Left forelimb (tissue), 1 donor: Measurements from ENCODE around the gene RDM1.
"Not testable (repeated sequence)": the region's sequence is repeated elsewhere in the genome, so short reads cannot be mapped to it uniquely, and the experiment has no call there.

Experiments used
- DNase-seq: peaks from one replicate; pipeline ENCODE4 v3.0.0-alpha.2; 2018; ENCODE audit warnings: low spot score

Gene RDM1

GRCh38 chr17:35930211-35931065, at the start of gene RDM1:
Gene RDM1, minus strand, starts transcription at chr17:35930773. Its CDS starts 46 bp downstream, at chr17:35930727.
- DNase-seq = peak; percentile 82

GRCh38 chr17:35978346-35978745, 47.8 kb upstream of the RDM1 start:
- DNase-seq = no peak

- no peak for DNase-seq
Measured at GRCh38 chr17:35977509-35977908, 46.9 kb upstream of the RDM1 start.

- DNase-seq = no peak
Measured at GRCh38 chr17:35973333-35974260, 43.0 kb upstream of the RDM1 start.

GRCh38 chr17:35972945-35973332, 42.4 kb upstream of the RDM1 start:
- no peak for DNase-seq

- no peak for DNase-seq
Measured at GRCh38 chr17:35972535-35972934, 42.0 kb upstream of the RDM1 start.

- no peak for DNase-seq
Measured at GRCh38 chr17:35972066-35972465, 41.5 kb upstream of the RDM1 start.

- peak; percentile 80 for DNase-seq
Measured at GRCh38 chr17:35969558-35970380, 39.2 kb upstream of the RDM1 start.

- DNase-seq = no peak
Measured at GRCh38 chr17:35968520-35969054, 38.0 kb upstream of the RDM1 start.

- DNase-seq = no peak
Measured at GRCh38 chr17:35965272-35965671, 34.7 kb upstream of the RDM1 start.

GRCh38 chr17:35963663-35964062, 33.1 kb upstream of the RDM1 start:
- no peak for DNase-seq

- DNase-seq = no peak
Measured at GRCh38 chr17:35953720-35954119, 23.1 kb upstream of the RDM1 start.

GRCh38 chr17:35949401-35949800, 18.8 kb upstream of the RDM1 start:
- no peak for DNase-seq

GRCh38 chr17:35948092-35948491, 17.5 kb upstream of the RDM1 start:
- no peak for DNase-seq

- DNase-seq = no peak
Measured at GRCh38 chr17:35947156-35947585, 16.6 kb upstream of the RDM1 start.

- DNase-seq = no peak
Measured at GRCh38 chr17:35944151-35944550, 13.6 kb upstream of the RDM1 start.

GRCh38 chr17:35943537-35943936, 13.0 kb upstream of the RDM1 start, which contains the start of gene LYZL6:
Gene LYZL6, minus strand, starts transcription at chr17:35943713. Its CDS starts 4,357 bp downstream, at chr17:35939356.
- DNase-seq = no peak

GRCh38 chr17:35942588-35943186, 12.1 kb upstream of the RDM1 start:
- DNase-seq = no peak

GRCh38 chr17:35938492-35938891, 7.9 kb upstream of the RDM1 start:
- DNase-seq = not testable (repeated sequence)

- DNase-seq = no peak
Measured at GRCh38 chr17:35936063-35936462, 5.5 kb upstream of the RDM1 start.

- no peak for DNase-seq
Measured at GRCh38 chr17:35934760-35935159, 4.2 kb upstream of the RDM1 start.
